Putamen (tissue), 1 donor: Measurements from ENCODE around the gene RALGPS1.

Experiments used
- DNase-seq: peaks from one replicate; pipeline ENCODE4 v3.0.0-alpha.2; 2016; ENCODE audit warnings: low spot score

Gene RALGPS1

GRCh38 chr9:126906091-126906490 lies 8.5 kb upstream of the RALGPS1 start:
- no peak for DNase-seq

GRCh38 chr9:126907058-126907457 lies 7.5 kb upstream of the RALGPS1 start:
- DNase-seq, result no peak

DNA sequence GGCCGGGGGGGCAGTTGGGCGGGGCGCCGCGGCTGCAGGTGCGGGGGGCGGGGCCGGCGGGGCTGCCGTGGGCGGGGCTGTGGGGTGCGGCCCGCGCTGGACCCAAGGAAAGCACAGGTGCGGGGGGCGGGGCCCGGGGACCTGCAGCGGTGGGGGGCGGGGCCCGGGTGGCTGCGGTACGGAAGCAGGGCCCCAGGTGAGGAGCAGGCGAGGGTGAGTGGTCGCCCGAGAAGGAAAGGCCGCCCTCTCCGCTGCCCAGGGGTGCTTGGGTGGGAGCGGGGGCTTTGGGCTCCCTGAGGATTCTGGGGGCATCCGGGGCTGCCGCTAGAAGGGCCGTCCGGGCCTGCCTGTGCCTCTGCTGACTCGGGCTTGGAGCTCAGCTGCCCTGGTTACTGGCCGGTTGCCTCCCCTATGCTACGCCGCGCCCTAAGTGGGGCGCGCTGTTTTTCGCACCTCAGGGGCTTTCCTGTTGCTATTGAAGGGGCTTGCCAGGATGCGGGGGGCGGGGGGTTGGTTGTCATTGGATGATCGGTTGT lies 767 bp downstream of the RALGPS1 start:
- DNase-seq, result no peak

DNA sequence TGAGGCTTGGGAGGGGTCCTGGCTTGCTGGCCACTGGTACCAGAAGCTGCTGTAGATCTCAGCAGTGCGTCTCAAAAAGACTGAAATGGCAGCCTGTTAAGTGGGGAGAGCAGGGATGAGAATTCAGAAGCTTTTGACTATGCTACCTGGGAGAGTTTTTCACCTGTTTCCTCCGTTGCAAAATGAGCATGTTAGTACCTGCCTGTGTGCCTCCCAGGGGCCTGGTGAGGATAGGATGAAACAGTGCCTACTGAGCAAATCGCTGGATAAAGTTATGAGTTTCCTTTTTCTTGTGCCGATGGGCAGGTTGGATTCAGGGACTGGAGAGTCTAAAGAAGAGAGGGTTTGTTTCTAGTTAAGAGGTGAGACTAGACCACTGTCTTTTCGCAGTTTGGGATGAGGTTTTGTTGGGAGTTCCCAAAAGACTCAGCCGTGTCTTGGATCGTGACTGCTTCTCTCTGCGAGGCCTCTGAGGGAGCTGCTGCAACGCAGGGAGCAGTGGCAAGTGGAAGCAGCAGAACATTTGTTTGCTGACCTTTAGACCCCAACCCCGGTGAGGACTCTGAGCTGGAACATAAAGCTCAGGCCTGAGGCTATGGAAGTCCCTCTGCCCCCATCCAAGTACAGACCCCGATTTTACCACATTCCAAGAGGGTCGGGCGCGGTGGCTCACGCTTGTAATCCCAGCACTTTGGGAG lies 1.4 kb downstream of the RALGPS1 start:
- no peak for DNase-seq

DNA sequence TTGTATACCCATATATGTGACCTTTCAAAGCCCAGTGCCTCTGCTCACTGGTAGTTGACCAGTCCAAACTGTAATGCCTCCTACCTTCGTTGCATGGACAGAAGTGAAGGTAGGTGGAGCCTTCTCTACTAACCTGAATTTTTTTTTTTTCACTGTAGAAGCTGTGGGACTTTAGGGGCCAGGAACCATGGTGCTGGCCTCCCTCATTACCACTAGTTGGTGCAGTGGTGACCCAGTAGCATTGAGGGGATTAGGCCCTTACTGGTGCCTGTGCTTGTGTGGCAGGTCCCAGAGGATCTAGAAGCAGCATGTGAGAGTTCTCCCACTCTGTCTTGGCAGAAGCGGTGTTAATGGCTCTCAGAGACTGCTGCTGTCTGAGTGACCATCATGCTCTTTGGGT lies 2.3 kb downstream of the RALGPS1 start:
- no peak for DNase-seq

GRCh38 chr9:126919193-126919592 lies 4.6 kb downstream of the RALGPS1 start:
- peak; percentile 40 for DNase-seq

GRCh38 chr9:126925876-126926275 lies 11.3 kb downstream of the RALGPS1 start:
- no peak for DNase-seq

DNA sequence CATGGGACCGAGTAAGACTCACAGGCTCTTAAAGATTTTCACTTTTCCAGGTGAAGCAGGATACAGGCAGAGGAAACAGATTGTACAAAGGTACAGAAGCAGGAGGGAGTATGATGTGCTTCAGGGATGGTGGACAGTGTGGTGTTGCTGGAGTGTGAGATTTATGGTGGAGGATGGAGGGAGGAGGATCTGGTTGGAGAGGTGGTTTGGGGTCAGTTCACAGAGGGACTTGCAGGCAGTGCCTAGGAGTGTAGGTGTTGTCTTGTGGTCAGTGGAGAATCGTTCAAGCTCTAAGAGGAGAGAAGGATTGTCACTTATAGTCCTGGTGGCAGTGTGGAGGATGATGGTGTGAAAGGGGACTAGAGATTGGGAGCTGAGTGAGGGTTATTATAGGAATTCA lies 11.8 kb downstream of the RALGPS1 start:
- no peak for DNase-seq

- DNase-seq, result no peak
Observed at GRCh38 chr9:126927419-126927818, 12.8 kb downstream of the RALGPS1 start.

GRCh38 chr9:126932871-126933321 lies 18.3 kb downstream of the RALGPS1 start:
- no peak for DNase-seq

DNA sequence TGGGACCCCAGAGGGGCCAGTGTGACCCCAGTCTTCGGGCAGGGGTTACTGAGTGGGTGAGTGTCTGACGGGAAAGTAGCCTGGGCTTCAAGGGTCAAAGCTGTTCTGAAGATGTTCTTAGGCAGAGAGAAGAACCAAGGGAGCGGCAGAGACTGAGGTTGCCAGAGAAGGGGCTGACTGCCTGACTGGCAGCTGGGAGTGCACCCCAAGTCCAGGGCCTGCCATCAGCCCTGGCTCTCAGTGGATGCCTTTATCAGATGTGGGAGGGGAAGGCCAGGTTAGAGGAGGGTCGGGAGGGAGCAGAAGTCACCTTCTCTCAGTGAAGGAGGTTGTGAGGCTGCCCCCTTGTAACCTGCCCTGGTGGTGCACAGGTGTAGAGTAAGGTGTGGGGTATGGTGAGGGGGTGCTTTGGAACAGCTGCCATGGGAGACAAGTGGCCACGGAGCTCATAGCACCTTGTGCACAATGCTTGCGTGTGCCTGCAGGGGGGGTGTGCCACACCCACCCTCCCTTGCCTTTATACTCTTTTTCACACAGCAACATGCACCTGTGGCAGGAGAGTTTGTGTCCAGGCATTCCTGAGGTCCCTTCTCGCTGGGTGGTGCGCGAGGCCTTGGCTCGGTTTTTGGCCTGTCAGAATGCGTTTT lies 18.9 kb downstream of the RALGPS1 start:
- no peak for DNase-seq

- DNase-seq, result no peak
Observed at GRCh38 chr9:126934441-126934840, 19.9 kb downstream of the RALGPS1 start.

DNA sequence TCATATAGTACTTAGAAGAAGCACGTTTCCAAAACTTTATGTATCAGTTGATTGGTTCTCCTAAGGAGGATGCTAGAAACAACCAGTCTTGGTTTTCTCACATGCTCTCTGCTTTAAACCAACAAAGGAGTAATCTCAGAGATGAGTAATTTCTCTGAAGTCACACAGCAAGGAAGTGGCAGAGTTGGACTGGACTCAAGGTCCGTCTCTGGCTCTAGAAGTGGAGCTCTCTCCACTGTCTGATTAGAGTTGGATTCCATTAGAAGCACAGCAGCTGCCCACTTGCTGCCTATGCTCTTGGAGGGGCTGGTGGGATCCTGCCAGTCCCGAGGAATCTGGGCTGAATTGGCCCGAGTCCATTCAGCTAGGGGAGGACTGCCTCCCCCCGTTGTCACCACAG lies 21.0 kb downstream of the RALGPS1 start:
- DNase-seq, result no peak

DNA sequence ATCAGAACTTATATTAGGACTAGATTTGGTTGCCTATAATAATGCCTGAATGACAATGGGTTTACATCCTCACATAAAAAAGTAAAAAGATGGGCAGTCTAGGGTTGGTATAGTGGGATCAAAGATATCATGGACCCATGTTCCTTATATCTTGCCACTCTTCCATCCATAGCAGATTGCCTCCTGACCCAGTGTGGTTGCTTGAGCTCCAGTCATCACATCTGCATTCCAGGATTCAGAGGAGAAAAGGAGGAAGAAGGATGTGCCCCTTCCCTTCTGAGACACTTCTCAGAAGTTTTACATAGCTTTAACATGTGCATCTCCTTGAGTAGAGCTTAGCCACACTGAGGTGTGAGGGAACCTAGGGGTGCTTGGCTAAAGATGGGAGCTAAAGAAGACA lies 22.9 kb downstream of the RALGPS1 start:
- DNase-seq, result no peak

DNA sequence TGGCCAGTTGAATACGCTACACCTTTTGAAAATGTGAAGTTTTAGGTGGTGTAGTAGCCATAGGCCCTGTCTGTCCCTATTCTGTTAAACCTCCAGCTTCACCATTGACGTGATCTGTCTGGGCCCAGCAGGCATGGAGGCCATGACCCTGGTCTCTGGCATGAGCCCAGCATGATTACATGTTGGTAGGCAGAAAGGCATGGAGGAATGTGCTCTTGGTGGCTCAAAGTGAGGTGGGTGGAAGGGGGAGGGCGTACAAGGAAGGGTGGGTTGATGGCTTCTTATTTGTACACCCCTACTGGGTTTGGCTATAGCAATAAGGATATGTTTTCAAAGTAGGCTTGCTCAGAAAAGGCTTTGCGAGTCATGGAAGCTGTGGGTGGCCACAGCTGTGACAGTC lies 23.7 kb downstream of the RALGPS1 start:
- no peak for DNase-seq

GRCh38 chr9:126939821-126940221 lies 25.2 kb downstream of the RALGPS1 start:
- DNase-seq, result no peak

DNA sequence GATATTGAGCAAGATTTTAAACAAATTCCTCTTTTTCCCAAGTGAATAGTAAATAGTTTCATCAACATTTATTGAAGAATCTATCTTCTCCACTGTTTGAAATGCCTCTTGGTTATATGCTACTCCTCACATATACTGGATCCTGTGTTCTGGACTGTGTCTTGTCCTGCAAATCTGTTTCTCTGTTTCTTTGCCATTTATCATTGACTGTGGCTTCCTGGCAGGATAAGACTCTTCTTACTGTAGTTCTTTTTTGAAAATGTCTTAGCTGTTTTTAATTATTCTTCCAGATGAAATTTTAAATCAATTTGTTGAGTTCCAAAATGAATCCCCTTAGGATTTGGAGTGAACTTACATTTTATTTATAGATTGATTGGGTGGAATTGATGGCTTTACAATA lies 27.8 kb downstream of the RALGPS1 start:
- DNase-seq, result no peak

GRCh38 chr9:126945682-126946081 lies 31.1 kb downstream of the RALGPS1 start:
- no peak for DNase-seq

DNA sequence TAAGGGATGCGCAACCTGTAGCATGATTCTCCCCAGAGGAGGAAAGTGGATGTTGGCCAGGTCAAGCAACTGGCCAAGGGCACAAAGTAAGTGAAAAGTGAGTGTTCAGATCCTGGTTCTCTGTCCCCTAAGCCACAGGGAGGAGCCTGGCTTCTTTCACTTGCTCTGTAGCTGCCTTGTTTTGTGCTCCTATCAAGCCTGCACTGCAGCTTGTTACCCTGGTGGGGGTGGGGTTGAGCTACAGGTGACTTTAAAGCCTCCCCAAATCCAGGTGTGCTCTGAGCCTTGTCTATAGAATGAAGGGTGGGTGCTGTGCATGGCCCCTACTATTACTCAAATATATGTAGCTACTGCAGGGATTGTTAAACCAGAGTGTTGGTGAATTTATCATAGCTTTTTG lies 32.9 kb downstream of the RALGPS1 start:
- DNase-seq, result no peak

GRCh38 chr9:126952205-126952977 lies 37.8 kb downstream of the RALGPS1 start:
- DNase-seq, result no peak

- DNase-seq, result no peak
Observed at GRCh38 chr9:126953041-126953809, 38.6 kb downstream of the RALGPS1 start.

- DNase-seq, result no peak
Observed at GRCh38 chr9:126955811-126956210, 41.2 kb downstream of the RALGPS1 start.
